ENCODE measurements around the gene SPRR4.

DNA sequence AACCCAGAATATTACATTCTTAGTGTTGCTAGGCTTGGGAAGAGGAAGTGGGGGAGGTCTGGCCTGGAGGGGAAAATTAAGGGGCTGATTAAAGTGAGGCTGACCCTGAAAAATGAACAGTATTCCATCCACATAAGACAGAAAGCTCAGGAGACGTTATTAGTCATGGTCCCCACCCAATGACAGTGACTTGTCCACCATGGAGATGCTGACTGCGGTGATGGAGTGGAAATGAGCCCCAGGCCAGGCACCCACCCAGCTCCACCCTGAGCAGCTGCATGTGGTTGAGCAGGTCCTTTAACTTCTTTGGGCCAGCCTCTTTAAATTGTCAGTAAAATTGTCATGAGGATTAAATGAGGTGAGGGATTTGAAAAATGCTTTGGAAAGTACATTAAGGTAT lies 1.4 kb upstream of the SPRR4 start:
- TF ChIP-seq CTCF (IDR thresholded peaks at IDR 0.05; ENCODE audit: extremely low read depth in 1 of 2, insufficient read depth in 1 of 2, low read depth in 1 of 2, low read length in 2 of 2) (no peak), POLR2A (IDR thresholded peaks at IDR 0.05; ENCODE audit: low read depth, low read length) (no peak), EZH2 (IDR thresholded peaks at IDR 0.05; ENCODE audit: borderline replicate concordance, low read depth, low read length, severe bottlenecking) (no peak), POLR2AphosphoS5 (IDR thresholded peaks at IDR 0.05; ENCODE audit: insufficient read depth, low read depth, low read length) (no peak), MYC (IDR thresholded peaks at IDR 0.05; ENCODE audit: low read depth, low read length) (no peak), MAX (IDR thresholded peaks at IDR 0.05; ENCODE audit: insufficient read depth, insufficient read length) (no peak), JUN (IDR thresholded peaks at IDR 0.05; ENCODE audit: borderline replicate concordance, insufficient read depth, insufficient read length, low read depth) (no peak)
